Measurements from ENCODE around the gene TRPM3. TPM values are rescaled to one million over a fixed set of nuclear protein-coding genes. Genes with fewer than 3 reads are reported as not detected.
A peak's percentile ranks its signal among the peaks of the same experiment; 100 is the strongest.

TRPM3 gene
- total RNA-seq, 6 donors from 2014 or later, result 0.10 to 1.0 (median 0.17) TPM; not detected in 1

- H3K4me1 ChIP-seq, result peaks cover 67 to 74% (median 69%) of the 10 kb centered on the region in 4 donors
- H3K4me3 ChIP-seq, result no peak overlapping the region
- no peaks in the 10 kb centered on the region for H3K36me3 ChIP-seq
- H3K27me3 ChIP-seq, result no peaks in the 10 kb centered on the region
- ATAC-seq (ENCODE audit: low FRiP score in 2 of 2), result peak; percentile 71 to 79
- TF ChIP-seq POLR2AphosphoS5 (IDR thresholded peaks at IDR 0.05), result peak in 1 of 2 donors; percentile 46
- peak; percentile 68 to 87 (median 75) for TF ChIP-seq CTCF (IDR thresholded peaks at IDR 0.05)
- no peak for TF ChIP-seq EP300 (IDR thresholded peaks at IDR 0.05)
- no peak for TF ChIP-seq POLR2A (IDR thresholded peaks at IDR 0.05)
- peak overlapping the region; percentile 76 to 96 (median 86) for H3K27ac ChIP-seq
- DNase-seq, result peak in 1 of 2 donors; percentile 57
- 47 to 52% methylated on average over 8 of the region's 8 CpGs for WGBS, 2 donors
- H3K9me3 ChIP-seq, result no peaks in the 10 kb centered on the region
Observed at GRCh38 chr9:70484232-70485130, 636.9 kb downstream of the TRPM3 start.

GRCh38 chr9:70481471-70481870, 640.0 kb downstream of the TRPM3 start:
- H3K9me3 ChIP-seq, result no peaks in the 10 kb centered on the region
- no peaks in the 10 kb centered on the region for H3K27me3 ChIP-seq
- no peak for ATAC-seq (ENCODE audit: low FRiP score in 2 of 2)
- H3K27ac ChIP-seq, result peak overlapping the region; percentile 90 to 97 (median 94)
- TF ChIP-seq EP300 (IDR thresholded peaks at IDR 0.05), result no peak
- no peak for TF ChIP-seq POLR2A (IDR thresholded peaks at IDR 0.05)
- no peak for TF ChIP-seq POLR2AphosphoS5 (IDR thresholded peaks at IDR 0.05)
- no peak for TF ChIP-seq CTCF (IDR thresholded peaks at IDR 0.05)
- H3K4me3 ChIP-seq, result no peak overlapping the region
- H3K4me1 ChIP-seq, result peaks cover 76 to 87% (median 80%) of the 10 kb centered on the region in 4 donors
- 88 to 93% methylated on average over 1 of the region's 1 CpG for WGBS, 2 donors
- DNase-seq, result no peak
- no peaks in the 10 kb centered on the region for H3K36me3 ChIP-seq

- H3K4me1 ChIP-seq, result peaks cover 80 to 87% (median 81%) of the 10 kb centered on the region in 4 donors
- peak; percentile 93 to 95 for DNase-seq
- WGBS, 2 donors, result 18 to 21% methylated on average over 7 to 15 of the region's 15 CpGs
Observed at GRCh38 chr9:70480405-70480980, 640.9 kb downstream of the TRPM3 start.

DNA sequence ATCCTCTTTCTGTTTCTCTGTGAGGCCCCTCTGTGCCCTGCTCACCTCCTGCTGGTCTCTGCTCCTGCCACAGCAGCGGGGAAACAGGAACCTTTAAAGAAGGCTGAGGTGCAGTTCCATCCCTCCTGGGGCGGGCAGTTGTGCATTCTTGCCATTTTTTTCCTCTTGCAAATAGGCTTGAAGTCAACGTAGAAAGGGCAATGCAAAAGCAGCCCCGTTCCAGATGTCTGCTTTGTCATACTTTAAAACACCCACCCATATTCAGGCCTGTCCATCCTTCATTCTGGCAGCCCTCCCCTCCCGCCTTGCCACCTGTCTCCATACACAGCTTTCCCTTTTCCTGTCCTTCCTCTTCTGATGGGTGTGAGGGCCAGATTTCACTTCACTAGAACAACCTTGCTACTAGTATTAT, 641.5 kb downstream of the TRPM3 start:
- DNase-seq (peak in 1 of 2 donors; percentile 62), ATAC-seq (ENCODE audit: low FRiP score in 2 of 2) (peak; percentile 19 to 24)
- Histone ChIP-seq H3K4me3 (peak overlapping the region in 3 of 4 donors; percentile 18 to 37 (median 25)), H3K4me1 (peaks cover 74 to 87% (median 82%) of the 10 kb centered on the region in 4 donors), H3K27ac (peak overlapping the region; percentile 90 to 97 (median 94)), H3K27me3 (no peaks in the 10 kb centered on the region), H3K36me3 (no peaks in the 10 kb centered on the region), H3K9me3 (no peaks in the 10 kb centered on the region)
- TF ChIP-seq CTCF (IDR thresholded peaks at IDR 0.05), result peak in 1 of 6 experiments; percentile 6
- TF ChIP-seq EP300 (IDR thresholded peaks at IDR 0.05), result peak in 1 of 4 donors; percentile 29
- TF ChIP-seq POLR2AphosphoS5 (IDR thresholded peaks at IDR 0.05), result peak in 1 of 2 donors; percentile 19
- TF ChIP-seq POLR2A (IDR thresholded peaks at IDR 0.05), result no peak
- 39% methylated on average over 5 of the region's 5 CpGs for WGBS, 2 donors

More at GRCh38 chr9:70480405-70480980, 640.9 kb downstream of the TRPM3 start:
- peak; percentile 99 for TF ChIP-seq POLR2AphosphoS5 (IDR thresholded peaks at IDR 0.05)
- peak; percentile 92 to 100 (median 99) for TF ChIP-seq EP300 (IDR thresholded peaks at IDR 0.05)
- TF ChIP-seq POLR2A (IDR thresholded peaks at IDR 0.05), result peak in 2 of 4 donors; percentile 70 to 85
- no peak for TF ChIP-seq CTCF (IDR thresholded peaks at IDR 0.05)
- Histone ChIP-seq H3K27ac (peak overlapping the region; percentile 90 to 97 (median 94)), H3K4me3 (peak overlapping the region in 3 of 4 donors; percentile 18 to 37 (median 25)), H3K36me3 (no peaks in the 10 kb centered on the region), H3K27me3 (no peaks in the 10 kb centered on the region), H3K9me3 (no peaks in the 10 kb centered on the region)
- peak; percentile 88 to 93 for ATAC-seq (ENCODE audit: low FRiP score in 2 of 2)

Small RNA genes within 50 kb of the gene (small RNA-seq; reads per million reads assigned to genes)
- gene MIR204 (6.3 to 23.6 (median 10.5) reads per million in 4 donors), gene RN7SL726P (0 to 0.07 (median 0) reads per million in 4 donors)
